GM12891 (cell line): ENCODE measurements around the gene LPCAT1.

Source experiments
- POLR2A ChIP-seq: IDR thresholded peaks from 2 replicates; pipeline ENCODE4 v1.6.1; 2011; ENCODE audit warnings: low read depth, low read length, control low read depth
- POLR2AphosphoS5 ChIP-seq: IDR thresholded peaks from 2 replicates; pipeline ENCODE4 v1.6.1; 2011; ENCODE audit warnings: low read depth, low read length, control low read depth
- SPI1 ChIP-seq: IDR thresholded peaks from 2 replicates; pipeline ENCODE4 v1.6.1; 2011; ENCODE audit warnings: low read depth, low read length, control low read depth
- TAF1 ChIP-seq: IDR thresholded peaks from 2 replicates; pipeline ENCODE4 v1.6.1; 2011; ENCODE audit warnings: low read depth, low read length, control low read depth

- no peak for TF ChIP-seq POLR2A
- no peak for TF ChIP-seq POLR2AphosphoS5
- no peak for TF ChIP-seq SPI1
- TF ChIP-seq TAF1: no peak
Observed at GRCh38 chr5:1507457-1507856, 16.3 kb downstream of the LPCAT1 start.
